Thyroid gland (tissue), 4 donors: ENCODE data around the gene RPL36AL. TPM values are rescaled to one million over a fixed set of nuclear protein-coding genes. Genes with fewer than 3 reads are reported as not detected.

Experiments
- DNase-seq, 2 donors: peaks; one replicate each; pipeline ENCODE4 v3.0.0-alpha.2; 2019
- H3K27ac ChIP-seq, 3 donors: fragments of 200-600 bp; sonication (generic); 1 replicate in 2 of 3; 2 replicates in 1 of 3; pipeline ENCODE4 v1.5.1; 2016 to 2019; ENCODE audit warnings: mild to moderate bottlenecking in 1 of 3, moderate library complexity in 1 of 3
- H3K27me3 ChIP-seq: fragments of 200-600 bp; sonication (generic); one replicate; pipeline ENCODE4 v1.5.1; 2019
- H3K36me3 ChIP-seq, 2 donors: fragments of 200-600 bp; sonication (generic); one replicate each; pipeline ENCODE4 v1.5.1; 2016 to 2019
- H3K4me1 ChIP-seq, 2 donors: fragments of 200-600 bp; sonication (generic); one replicate each; pipeline ENCODE4 v1.5.1; 2017 to 2019
- H3K4me3 ChIP-seq, 3 donors: fragments of 200-600 bp; sonication (generic); replicated peaks in 1 of 3; 1 replicate in 2 of 3; 2 replicates in 1 of 3; pipeline ENCODE4 v1.5.1; 2016; ENCODE audit warnings: mild to moderate bottlenecking in 1 of 3
- H3K9me3 ChIP-seq: fragments of 200-600 bp; sonication (generic); one replicate; pipeline ENCODE4 v1.5.1; 2017
- CTCF ChIP-seq, 6 experiments: fragments of 200-600 bp in 3 of 6; fragments of 450-650 bp in 3 of 6; sonication (generic) in 3 of 6; IDR thresholded peaks; one replicate each; pipeline ENCODE4 v1.5.1; 2016 to 2019; ENCODE audit warnings: antibody characterized with exemption in 6 of 6, mild to moderate bottlenecking in 2 of 6, inconsistent platforms in 1 of 6, moderate library complexity in 1 of 6
- POLR2A ChIP-seq, 2 donors: fragments of 450-650 bp; IDR thresholded peaks; one replicate each; pipeline ENCODE4 v1.6.1; 2017; ENCODE audit warnings: antibody characterized with exemption in 2 of 2, mild to moderate bottlenecking in 2 of 2, moderate library complexity in 1 of 2
- WGBS, 2 donors: methylation state at CpG; one replicate each; pipeline ENCODE4 v1.1.5; 2017; 5-methylcytosine and 5-hydroxymethylcytosine counted together
- intact Hi-C: fragments of 100-400 bp; cut with DNase I; formaldehyde crosslinking; loops from one replicate; pipeline ENCODE4 v1.15.1; 2023
- total RNA-seq, 4 donors: library from RNA; depleted of rRNA; stranded (reverse); fragments of >200 nt; gene quantifications; one replicate each; pipeline ENCODE4 v1.2.3, GENCODE V29; 2016

RPL36AL gene
- total RNA-seq, 4 donors from 2014 or later, result 119 to 348 (median 175) TPM

GRCh38 chr14:49582113-49582977 lies 38.1 kb downstream of the RPL36AL start:
- Histone ChIP-seq H3K36me3 (peaks cover 8 to 21% of the 10 kb centered on the region in 2 donors), H3K27ac (no peak overlapping the region), H3K27me3 (no peaks in the 10 kb centered on the region), H3K4me3 (no peak overlapping the region), H3K9me3 (no peaks in the 10 kb centered on the region), H3K4me1 (peaks cover 13 to 15% of the 10 kb centered on the region in 2 donors)
- no peak for DNase-seq
- 95 to 98% methylated on average over 4 of the region's 4 CpGs for WGBS, 2 donors
- intact Hi-C loops, result no loop called here
- no peak for TF ChIP-seq CTCF (IDR thresholded peaks at IDR 0.05)
- TF ChIP-seq POLR2A (IDR thresholded peaks at IDR 0.05), result no peak

- intact Hi-C loops, result no loop called here
- H3K36me3 ChIP-seq, result peaks cover 8 to 24% of the 10 kb centered on the region in 2 donors
- H3K27me3 ChIP-seq, result no peaks in the 10 kb centered on the region
- TF ChIP-seq CTCF (IDR thresholded peaks at IDR 0.05), result no peak
- no peak for TF ChIP-seq POLR2A (IDR thresholded peaks at IDR 0.05)
- H3K9me3 ChIP-seq, result no peaks in the 10 kb centered on the region
- no peak overlapping the region for H3K4me3 ChIP-seq
- 74 to 77% methylated on average over 9 of the region's 9 CpGs for WGBS, 2 donors
- DNase-seq, result no peak
- H3K27ac ChIP-seq, result no peak overlapping the region
- H3K4me1 ChIP-seq, result peaks cover 13 to 15% of the 10 kb centered on the region in 2 donors
Measured at GRCh38 chr14:49581209-49582112, 39.0 kb downstream of the RPL36AL start.

- 92% methylated on average over 2 of the region's 2 CpGs for WGBS, 2 donors
- Histone ChIP-seq H3K36me3 (peaks cover 8 to 27% of the 10 kb centered on the region in 2 donors), H3K27me3 (no peaks in the 10 kb centered on the region), H3K9me3 (no peaks in the 10 kb centered on the region), H3K4me1 (peaks cover 9 to 12% of the 10 kb centered on the region in 2 donors), H3K27ac (no peak overlapping the region), H3K4me3 (no peak overlapping the region)
- DNase-seq, result no peak
- intact Hi-C loops, result no loop called here
- no peak for TF ChIP-seq CTCF (IDR thresholded peaks at IDR 0.05)
- no peak for TF ChIP-seq POLR2A (IDR thresholded peaks at IDR 0.05)
Measured at GRCh38 chr14:49579841-49580240, 40.6 kb downstream of the RPL36AL start.

- DNase-seq, result no peak
- H3K4me3 ChIP-seq, result no peak overlapping the region
- WGBS, 2 donors, result 98 to 100% methylated on average over 1 of the region's 1 CpG
- no peaks in the 10 kb centered on the region for H3K4me1 ChIP-seq
- no peaks in the 10 kb centered on the region for H3K9me3 ChIP-seq
- H3K36me3 ChIP-seq, result peaks cover 0 to 19% of the 10 kb centered on the region in 2 donors
- TF ChIP-seq CTCF (IDR thresholded peaks at IDR 0.05), result no peak
- TF ChIP-seq POLR2A (IDR thresholded peaks at IDR 0.05), result no peak
- no peaks in the 10 kb centered on the region for H3K27me3 ChIP-seq
- intact Hi-C loops, result no loop called here
- no peak overlapping the region for H3K27ac ChIP-seq
Measured at GRCh38 chr14:49578141-49578540, 42.3 kb downstream of the RPL36AL start.
